GM06990 (cell line): ENCODE data around the gene IL10RA.

Source experiments
- DNase-seq: peaks from one replicate; pipeline ENCODE4 v3.0.0-alpha.2; 2011; ENCODE audit not compliant: insufficient read length; ENCODE audit errors: extremely low read depth
- H3K27me3 ChIP-seq: replicated peaks from 2 replicates; pipeline ENCODE4 v1.6.0; 2011; ENCODE audit warnings: low read length; ENCODE audit not compliant: control insufficient read depth, insufficient read depth
- H3K36me3 ChIP-seq: 2 replicates; pipeline ENCODE4 v1.5.1; 2011; ENCODE audit warnings: low read length; ENCODE audit not compliant: control insufficient read depth, insufficient read depth
- H3K4me3 ChIP-seq: replicated peaks from 2 replicates; pipeline ENCODE4 v1.5.1; 2011; ENCODE audit warnings: low read depth, mild to moderate bottlenecking, control low read depth, low read length
- TF ChIP-seq, protein P1 (sequence below): IDR thresholded peaks from 2 replicates; pipeline ENCODE4 v1.5.1; 2011; ENCODE audit warnings: low read length, control low read depth, mild to moderate bottlenecking, inconsistent platforms; ENCODE audit not compliant: insufficient read depth, poor library complexity, severe bottlenecking

IL10RA gene

DNA sequence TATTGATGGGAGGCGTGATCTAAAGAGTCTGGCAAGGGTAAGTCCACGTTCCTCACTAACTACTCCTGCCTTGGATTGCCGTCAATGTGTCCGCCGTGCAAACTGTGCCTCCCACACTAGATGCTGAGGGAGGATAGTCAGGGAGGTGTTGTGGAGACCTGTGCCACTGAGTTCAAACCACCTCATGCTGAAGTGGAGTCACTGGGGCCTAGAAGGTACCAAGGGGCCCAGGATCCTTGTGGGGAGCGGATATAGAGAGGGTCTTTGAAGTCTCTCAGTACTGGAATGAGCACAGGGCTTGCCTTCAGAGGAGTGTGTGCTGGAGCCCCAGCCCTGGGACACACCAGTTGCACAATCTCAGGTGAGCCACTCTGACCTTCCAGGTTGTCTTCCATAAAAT is 63.6 kb downstream of the IL10RA start:
- no peak for DNase-seq
- H3K27me3 ChIP-seq = no peaks in the 10 kb centered on the region

DNA sequence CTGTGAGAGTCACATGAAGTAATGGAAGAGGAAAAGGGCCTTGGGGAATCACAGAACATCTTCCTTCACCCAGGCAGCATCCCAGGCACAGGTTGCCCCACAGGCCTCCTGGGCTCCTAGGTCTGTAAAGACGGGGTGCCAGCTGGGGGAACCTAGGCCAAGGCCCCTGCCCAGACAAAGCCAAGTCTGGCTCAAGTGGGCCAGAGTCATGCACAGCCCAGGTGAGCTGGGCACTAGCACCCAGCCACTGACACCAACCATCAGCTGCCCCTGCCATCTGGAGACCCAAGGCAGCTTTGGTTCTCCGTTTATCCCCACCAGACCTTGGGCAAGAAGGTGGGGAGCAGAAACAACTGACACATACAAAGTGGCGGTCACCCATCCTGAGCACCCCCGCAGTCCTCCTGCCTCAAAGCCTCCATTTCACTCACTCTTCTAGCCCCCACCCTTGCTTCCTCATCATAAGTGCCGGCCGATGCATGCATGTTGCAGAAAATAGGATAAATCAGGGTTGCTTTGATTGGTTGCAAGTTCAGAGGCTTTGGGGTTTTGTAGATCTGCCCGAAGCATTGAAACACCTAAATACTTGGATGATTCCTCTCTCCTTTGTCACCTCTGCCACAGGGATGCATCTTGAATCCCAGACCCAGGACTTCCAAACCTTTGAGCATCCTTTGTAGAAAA is 64.2 kb downstream of the IL10RA start:
- no peak overlapping the region for H3K4me3 ChIP-seq
- TF ChIP-seq, protein P1, sequence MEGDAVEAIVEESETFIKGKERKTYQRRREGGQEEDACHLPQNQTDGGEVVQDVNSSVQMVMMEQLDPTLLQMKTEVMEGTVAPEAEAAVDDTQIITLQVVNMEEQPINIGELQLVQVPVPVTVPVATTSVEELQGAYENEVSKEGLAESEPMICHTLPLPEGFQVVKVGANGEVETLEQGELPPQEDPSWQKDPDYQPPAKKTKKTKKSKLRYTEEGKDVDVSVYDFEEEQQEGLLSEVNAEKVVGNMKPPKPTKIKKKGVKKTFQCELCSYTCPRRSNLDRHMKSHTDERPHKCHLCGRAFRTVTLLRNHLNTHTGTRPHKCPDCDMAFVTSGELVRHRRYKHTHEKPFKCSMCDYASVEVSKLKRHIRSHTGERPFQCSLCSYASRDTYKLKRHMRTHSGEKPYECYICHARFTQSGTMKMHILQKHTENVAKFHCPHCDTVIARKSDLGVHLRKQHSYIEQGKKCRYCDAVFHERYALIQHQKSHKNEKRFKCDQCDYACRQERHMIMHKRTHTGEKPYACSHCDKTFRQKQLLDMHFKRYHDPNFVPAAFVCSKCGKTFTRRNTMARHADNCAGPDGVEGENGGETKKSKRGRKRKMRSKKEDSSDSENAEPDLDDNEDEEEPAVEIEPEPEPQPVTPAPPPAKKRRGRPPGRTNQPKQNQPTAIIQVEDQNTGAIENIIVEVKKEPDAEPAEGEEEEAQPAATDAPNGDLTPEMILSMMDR = no peak
- no peak for DNase-seq
- H3K36me3 ChIP-seq = no peaks in the 10 kb centered on the region
- no peaks in the 10 kb centered on the region for H3K27me3 ChIP-seq

More for the DNA sequence above, 63.6 kb downstream of the IL10RA start:
- Histone ChIP-seq H3K4me3 (no peak overlapping the region), H3K36me3 (no peaks in the 10 kb centered on the region)
- TF ChIP-seq, protein P1 = no peak
